Limb (tissue), 2 donors: Measurements from ENCODE around the gene MYH13.

Source experiments
- DNase-seq, 2 donors: peaks; one replicate each; pipeline ENCODE4 v3.0.0-alpha.2; 2016; ENCODE audit errors: extremely low spot score in 2 of 2

The MYH13 gene

DNA sequence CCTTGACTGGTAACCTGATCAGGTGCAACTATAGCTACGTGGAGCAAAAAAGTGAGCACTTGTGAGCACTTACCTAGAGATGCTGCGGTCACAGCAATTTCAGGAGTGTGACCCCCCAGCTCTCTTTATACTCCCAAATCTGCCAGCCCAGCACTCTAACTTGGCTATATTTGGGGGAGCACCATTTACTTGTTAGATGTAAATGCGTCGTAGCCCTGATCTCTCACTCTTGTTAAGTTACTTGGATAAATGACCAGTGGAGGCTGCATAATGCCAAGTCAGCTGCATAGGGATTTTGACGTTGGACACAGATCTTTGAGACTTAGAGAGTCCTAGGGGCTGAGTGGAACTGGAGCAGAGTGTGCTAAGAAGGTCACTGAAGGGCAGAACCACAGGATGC, at the start of gene MYH13:
MYH13 (minus strand) TSS at position 101 of the 400 bp plus-strand sequence. CDS start 8,476 bp downstream, outside the sequence.
- no peak for DNase-seq

GRCh38 chr17:10421900-10422542, 49.2 kb upstream of the MYH13 start, which contains the start of gene MYH8:
TSS of gene MYH8 (minus strand) at chr17:10421950. CDS start at chr17:10420227, 1,723 bp downstream.
- DNase-seq, result no peak

DNA sequence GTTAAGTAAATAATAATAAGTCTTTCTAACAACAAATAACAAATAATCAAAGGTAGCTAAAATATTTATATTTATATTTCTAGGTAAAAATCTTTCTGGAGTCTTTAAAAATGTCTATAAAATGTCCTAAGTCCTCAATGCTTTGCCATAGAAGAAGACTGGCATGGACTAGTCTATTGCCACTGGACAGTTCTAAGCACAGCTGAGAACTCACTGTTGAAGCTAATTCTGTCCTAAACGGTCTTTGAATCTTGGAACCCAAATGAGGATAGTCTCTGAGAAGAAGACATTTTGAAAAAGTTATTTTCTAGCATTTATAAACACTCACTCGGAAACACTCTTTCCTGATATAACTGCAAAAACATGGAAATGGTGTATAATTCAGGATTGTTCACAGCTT, 48.4 kb upstream of the MYH13 start:
- no peak for DNase-seq

- no peak for DNase-seq
Observed at GRCh38 chr17:10420811-10421210, 48.0 kb upstream of the MYH13 start.

- DNase-seq, result peak in 1 of 2 donors; percentile 26
Observed at GRCh38 chr17:10417431-10417830, 44.6 kb upstream of the MYH13 start.

DNA sequence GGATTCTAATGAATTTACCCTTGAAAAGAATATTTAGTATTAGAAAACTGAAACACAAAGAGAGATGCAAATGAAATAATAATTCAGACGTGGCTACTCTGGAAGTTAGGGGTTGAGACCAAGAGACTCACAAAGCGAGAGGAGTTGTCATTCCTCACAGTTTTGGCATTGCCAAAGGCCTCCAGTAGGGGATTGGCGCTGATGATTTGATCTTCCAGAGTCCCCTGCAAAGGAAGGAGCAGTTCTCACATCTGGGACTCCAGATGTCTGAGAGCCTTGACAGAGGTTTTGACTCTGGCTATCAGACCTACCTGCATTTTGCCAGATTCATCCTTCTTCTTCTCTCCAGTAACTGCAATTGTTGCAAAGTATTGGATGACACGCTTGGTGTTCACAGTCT, 42.4 kb upstream of the MYH13 start:
- DNase-seq, result no peak

DNA sequence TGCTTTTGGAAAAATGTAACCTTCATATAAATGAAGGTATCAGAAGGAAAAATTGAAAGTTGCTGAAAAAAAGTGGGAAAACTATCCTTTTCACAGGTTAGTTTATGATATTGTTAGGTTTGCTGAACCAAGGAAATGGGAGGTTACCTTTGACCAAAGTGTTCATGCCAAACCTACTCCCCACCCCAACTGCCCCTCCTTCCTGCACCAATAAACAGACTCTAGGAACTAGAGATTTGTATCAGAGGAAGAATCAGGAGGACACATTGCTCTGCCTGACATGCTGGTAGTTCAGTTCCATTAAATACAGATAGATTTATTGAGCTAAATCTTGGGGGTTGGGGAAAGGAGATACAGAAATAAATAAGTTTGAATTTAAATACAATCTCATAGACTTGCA, 30.8 kb upstream of the MYH13 start:
- no peak for DNase-seq

- DNase-seq, result no peak
Observed at GRCh38 chr17:10398352-10398751, 25.5 kb upstream of the MYH13 start.

DNA sequence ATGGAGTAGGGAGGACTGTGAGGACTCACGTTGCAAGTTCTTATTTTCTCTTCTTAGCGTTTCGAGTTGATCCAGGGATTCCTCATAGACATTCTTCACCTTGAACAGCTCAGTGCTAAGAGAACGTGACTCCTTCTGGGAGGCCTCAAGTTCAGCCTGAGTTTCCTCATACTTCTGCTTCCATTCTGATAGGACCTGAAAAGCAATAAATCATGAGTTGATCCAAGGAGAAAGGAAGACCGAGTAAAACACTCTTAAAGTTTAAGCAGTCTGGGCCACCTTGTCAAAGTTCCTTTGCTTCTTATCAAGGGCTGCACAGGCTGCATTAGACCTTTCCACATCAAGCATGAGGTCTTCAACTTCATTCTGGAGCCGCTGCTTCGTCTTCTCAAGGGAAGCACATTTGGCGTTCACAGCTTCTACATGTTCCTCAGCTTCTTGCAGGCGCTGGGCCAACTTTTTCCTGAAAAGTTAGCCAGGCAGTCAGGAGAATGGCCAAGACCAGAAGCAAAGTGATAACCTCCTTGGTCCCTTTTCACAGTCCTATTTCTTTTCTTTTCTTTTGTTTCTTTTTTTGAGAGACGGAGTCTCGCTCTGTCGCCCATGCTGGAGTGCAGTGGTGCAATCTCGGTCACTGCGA, 23.8 kb upstream of the MYH13 start:
- DNase-seq, result no peak

- no peak for DNase-seq
Observed at GRCh38 chr17:10394201-10394887, 21.5 kb upstream of the MYH13 start.

- no peak for DNase-seq
Observed at GRCh38 chr17:10392880-10393279, 20.1 kb upstream of the MYH13 start.

DNA sequence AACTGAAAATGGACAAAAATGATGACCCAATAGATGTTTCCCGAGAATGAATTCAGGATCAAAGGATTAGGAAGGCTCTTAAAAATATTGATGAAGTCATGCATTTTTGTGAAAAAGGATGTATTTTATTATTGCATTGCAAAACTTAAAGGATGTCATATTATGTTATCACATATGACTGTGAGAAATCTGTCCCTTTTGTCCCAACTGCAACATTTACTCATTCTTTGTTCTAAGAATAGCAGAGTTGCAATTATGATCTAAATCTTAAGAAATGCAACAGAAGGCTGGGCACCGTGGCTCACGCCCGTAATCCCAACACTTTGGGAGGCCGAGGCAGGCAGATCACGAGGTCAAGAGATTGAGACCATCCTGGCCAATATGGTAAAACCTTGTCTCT, 13.1 kb upstream of the MYH13 start:
- no peak for DNase-seq

GRCh38 chr17:10384175-10384574, 11.4 kb upstream of the MYH13 start:
- peak; percentile 42 to 86 for DNase-seq

DNA sequence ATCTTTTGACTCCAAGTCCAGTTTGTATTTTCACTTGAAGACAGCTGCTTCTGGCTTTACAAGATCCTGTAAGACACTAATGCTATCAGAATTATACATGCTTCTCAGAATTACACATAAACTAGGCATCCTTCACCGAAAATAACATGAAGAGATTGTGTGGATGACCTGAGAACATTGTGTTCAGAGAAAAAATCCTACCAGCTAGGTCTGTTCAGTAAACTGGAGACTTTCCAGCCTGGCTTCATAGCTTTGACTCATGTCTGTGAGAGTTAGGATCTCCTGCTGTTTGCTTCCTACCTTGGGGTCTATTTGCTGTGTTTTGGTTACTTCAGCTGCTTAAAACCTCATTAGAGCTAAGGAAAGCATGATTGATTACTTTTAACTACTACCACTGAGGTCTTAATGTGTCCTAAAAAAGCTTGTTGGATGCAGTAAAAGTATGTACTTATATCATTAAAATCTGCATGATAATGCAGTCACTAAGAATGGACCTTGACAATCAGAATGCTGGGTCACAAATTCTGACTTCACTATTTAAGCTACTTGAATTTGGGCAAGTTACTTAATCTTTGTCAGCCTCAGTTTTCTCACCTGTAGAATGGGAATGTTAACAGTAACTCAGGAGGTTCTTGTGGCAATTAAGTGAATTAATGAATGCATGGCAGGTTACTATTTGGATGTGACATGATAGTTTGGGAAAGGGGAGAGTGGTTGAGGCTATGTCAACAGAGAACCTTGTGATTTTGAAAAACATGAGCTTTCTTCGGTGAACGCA, 8.0 kb upstream of the MYH13 start:
- DNase-seq, result peak in 1 of 2 donors; percentile 9

DNA sequence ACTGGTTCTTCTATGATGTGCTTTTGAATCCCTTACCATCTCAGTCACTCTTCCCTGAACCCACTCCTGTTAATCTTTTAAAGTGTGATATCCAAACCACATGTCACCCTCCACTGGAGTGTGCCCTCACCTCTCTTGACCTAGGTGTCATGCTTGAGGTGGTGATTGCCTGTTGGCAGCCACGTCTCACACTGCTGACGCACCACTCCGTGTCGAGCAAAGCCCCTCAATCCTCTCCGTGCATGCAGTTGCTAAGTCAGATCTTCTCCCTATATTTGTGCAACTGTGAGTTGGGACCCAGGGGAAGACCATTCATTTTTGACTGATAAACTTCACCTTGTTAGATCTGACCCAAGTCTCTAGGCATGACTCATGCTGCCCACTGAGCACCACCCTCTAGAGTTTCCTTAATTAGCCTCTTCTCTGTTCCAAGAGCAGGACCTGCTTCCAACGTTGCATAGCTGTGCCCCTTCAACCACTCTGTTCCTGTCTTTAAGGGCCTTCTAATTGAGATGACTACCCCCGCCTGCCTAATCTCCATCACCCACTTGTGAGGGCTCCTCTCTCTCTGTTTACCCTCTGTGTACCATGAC, 2.7 kb downstream of the MYH13 start:
- no peak for DNase-seq

- DNase-seq, result no peak
Observed at GRCh38 chr17:10369239-10369638, 3.6 kb downstream of the MYH13 start.

GRCh38 chr17:10368561-10368960, 4.2 kb downstream of the MYH13 start:
- no peak for DNase-seq

- DNase-seq, result no peak
Observed at GRCh38 chr17:10360578-10360977, 12.2 kb downstream of the MYH13 start.

DNA sequence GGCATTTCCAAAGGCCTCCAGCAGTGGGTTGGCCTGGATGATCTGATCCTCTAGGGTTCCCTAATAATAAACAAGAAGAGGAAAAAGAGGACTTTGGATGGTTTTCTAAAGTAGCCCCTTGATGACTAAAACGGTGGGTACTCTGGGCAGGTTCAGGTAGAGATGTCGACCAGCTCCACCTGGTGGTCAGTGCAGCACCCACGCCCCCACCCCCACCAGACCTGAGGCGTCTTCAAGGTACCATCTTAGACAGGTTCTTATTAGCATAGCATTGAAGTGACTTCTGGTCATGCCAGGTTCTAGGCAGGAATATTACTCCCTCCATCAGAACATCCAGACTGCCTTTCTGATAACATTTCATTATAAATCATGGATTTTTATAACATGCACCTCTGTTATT, 15.0 kb downstream of the MYH13 start:
- DNase-seq, result no peak

GRCh38 chr17:10354651-10355050, 18.2 kb downstream of the MYH13 start:
- no peak for DNase-seq

DNA sequence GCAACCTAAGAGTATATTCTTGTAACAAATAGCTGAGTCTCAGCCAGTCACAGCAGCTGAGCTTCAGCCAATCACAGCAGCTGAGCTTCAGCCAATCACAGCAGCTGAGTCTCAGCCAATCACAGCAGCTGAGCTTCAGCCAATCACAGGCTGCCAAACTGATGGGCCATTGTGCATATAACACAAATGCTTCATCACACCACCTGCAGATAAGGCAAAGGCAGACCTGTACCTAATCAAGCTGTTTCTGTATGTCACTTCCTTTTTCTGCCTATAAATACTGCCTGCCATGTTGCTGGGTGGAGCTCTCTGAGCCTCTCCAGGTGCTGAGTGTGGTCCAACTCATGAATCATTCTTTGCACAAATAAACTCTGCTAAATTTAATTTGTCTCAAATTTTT, 19.9 kb downstream of the MYH13 start:
- no peak for DNase-seq

GRCh38 chr17:10349403-10349802, 23.4 kb downstream of the MYH13 start:
- DNase-seq, result no peak
